Smooth muscle cell (in vitro differentiated cells): Measurements from ENCODE around the gene TCAP. TPM values are rescaled to one million over a fixed set of nuclear protein-coding genes. Genes with fewer than 3 reads are reported as not detected.

Source experiments
- DNase-seq: peaks from one replicate; lab custom pipeline; 2025; ENCODE audit not compliant: unreplicated experiment; lab: John Stamatoyannopoulos, UW
- H2AFZ ChIP-seq: fragments of 200-600 bp; sonication (generic); 2 replicates; pipeline ENCODE4 v1.6.0; 2016; ENCODE audit warnings: antibody characterized with exemption, low read depth, mild to moderate bottlenecking
- H3F3A ChIP-seq: fragments of 200-600 bp; sonication (generic); 2 replicates; pipeline ENCODE4 v1.6.0; 2017; ENCODE audit warnings: antibody characterized with exemption, low read depth
- H3K27ac ChIP-seq: fragments of 200-600 bp; sonication (generic); 2 replicates; pipeline ENCODE4 v1.5.1; 2016; ENCODE audit warnings: low read depth, mild to moderate bottlenecking
- H3K27me3 ChIP-seq: fragments of 200-600 bp; sonication (generic); 2 replicates; pipeline ENCODE4 v1.6.1; 2016; ENCODE audit warnings: low read depth, mild to moderate bottlenecking
- H3K36me3 ChIP-seq: fragments of 200-600 bp; sonication (generic); 2 replicates; pipeline ENCODE4 v1.5.1; 2016; ENCODE audit warnings: low read depth
- H3K4me1 ChIP-seq: fragments of 200-600 bp; sonication (generic); 2 replicates; pipeline ENCODE4 v1.5.1; 2016; ENCODE audit warnings: low read depth
- H3K4me2 ChIP-seq: fragments of 200-600 bp; sonication (generic); 2 replicates; pipeline ENCODE4 v1.6.0; 2016; ENCODE audit warnings: mild to moderate bottlenecking
- H3K4me3 ChIP-seq: fragments of 200-600 bp; sonication (generic); 2 replicates; pipeline ENCODE4 v1.5.1; 2016; ENCODE audit warnings: mild to moderate bottlenecking
- H3K79me2 ChIP-seq: fragments of 200-600 bp; sonication (generic); 2 replicates; pipeline ENCODE4 v1.6.0; 2016; ENCODE audit warnings: low read depth, mild to moderate bottlenecking
- H3K9ac ChIP-seq: fragments of 200-600 bp; sonication (generic); 2 replicates; pipeline ENCODE4 v1.6.0; 2016; ENCODE audit warnings: low read depth
- H3K9me3 ChIP-seq: fragments of 200-600 bp; sonication (generic); replicated peaks from 2 replicates; pipeline ENCODE4 v1.5.1; 2016; ENCODE audit warnings: low read depth
- H4K20me1 ChIP-seq: fragments of 200-600 bp; sonication (generic); 2 replicates; pipeline ENCODE4 v1.6.0; 2016; ENCODE audit warnings: low read depth
- WGBS: methylation state at CpG from one replicate; pipeline ENCODE4 v1.1.7; 2016; ENCODE audit warnings: low lambda C conversion rate; 5-methylcytosine and 5-hydroxymethylcytosine counted together
- polyA plus RNA-seq: library from polyadenylated mRNA; unstranded; fragments of >200 nt; fragmentation: Nextera tagmentation; extraction: Ambion mirVana; gene quantifications from 2 replicates; pipeline ENCODE4 v1.2.1, GENCODE V29; 2016
- total RNA-seq: library from RNA; depleted of rRNA; stranded (reverse); fragments of >200 nt; gene quantifications from 2 replicates; pipeline ENCODE4 v1.2.3, GENCODE V29; 2014
- TF ChIP-seq, protein P1 (sequence below): fragments of 200-600 bp; sonication (generic); IDR thresholded peaks from 2 replicates; pipeline ENCODE4 v1.5.1; 2017; ENCODE audit warnings: borderline replicate concordance, mild to moderate bottlenecking, antibody characterized with exemption; ENCODE audit not compliant: insufficient read depth, poor library complexity, severe bottlenecking

Gene TCAP
- total and polyA plus RNA-seq, 2 experiments from 2014 or later, result 0.41 TPM; not detected in 1

DNA sequence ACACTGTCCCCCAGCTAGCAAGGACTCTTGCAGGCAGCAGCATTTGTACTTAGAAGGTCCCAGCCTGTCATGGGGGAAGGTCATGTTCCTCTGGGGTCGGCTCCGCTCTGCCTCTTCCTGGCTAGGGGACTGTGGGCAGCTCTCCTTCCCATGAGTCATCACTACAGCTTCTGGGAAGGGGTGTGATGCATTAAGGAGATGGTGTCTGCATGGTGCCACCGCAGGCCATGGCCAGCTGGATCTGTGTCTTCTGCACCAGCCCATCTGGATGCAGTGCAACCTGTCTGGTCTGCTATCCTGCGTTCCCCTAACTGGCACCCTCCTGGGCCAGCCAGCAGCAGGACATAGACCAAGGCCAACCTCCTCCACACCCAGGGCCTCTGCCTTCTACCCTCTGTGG lies 21.9 kb upstream of the TCAP start:
- no peak overlapping the region for H3K4me2 ChIP-seq
- no peak for DNase-seq

DNA sequence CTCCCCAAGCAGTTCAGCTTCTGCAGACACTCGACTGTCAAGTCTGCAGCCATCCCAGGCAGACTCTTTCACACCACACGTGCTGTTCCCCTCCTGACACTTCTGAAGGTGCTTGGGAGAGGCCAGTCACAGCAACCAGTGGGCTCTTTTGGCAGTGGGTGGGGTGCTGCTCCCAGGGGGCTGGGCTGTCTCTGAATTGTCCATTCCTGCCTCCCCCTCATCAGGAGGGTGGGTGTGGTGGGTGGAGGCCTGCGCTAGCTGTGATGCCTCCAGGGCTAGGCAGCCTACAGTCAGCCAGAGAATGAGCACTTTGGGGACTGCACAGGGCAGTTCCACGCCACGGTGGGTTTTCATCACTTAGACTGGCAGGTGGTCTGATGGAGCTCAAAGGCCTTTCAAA lies 17.9 kb upstream of the TCAP start:
- TF ChIP-seq, protein P1, sequence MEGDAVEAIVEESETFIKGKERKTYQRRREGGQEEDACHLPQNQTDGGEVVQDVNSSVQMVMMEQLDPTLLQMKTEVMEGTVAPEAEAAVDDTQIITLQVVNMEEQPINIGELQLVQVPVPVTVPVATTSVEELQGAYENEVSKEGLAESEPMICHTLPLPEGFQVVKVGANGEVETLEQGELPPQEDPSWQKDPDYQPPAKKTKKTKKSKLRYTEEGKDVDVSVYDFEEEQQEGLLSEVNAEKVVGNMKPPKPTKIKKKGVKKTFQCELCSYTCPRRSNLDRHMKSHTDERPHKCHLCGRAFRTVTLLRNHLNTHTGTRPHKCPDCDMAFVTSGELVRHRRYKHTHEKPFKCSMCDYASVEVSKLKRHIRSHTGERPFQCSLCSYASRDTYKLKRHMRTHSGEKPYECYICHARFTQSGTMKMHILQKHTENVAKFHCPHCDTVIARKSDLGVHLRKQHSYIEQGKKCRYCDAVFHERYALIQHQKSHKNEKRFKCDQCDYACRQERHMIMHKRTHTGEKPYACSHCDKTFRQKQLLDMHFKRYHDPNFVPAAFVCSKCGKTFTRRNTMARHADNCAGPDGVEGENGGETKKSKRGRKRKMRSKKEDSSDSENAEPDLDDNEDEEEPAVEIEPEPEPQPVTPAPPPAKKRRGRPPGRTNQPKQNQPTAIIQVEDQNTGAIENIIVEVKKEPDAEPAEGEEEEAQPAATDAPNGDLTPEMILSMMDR, result no peak
- Histone ChIP-seq H2AFZ (no peak overlapping the region), H3K9me3 (no peaks in the 10 kb centered on the region), H3K79me2 (peaks cover 17% of the 10 kb centered on the region), H3K9ac (no peak overlapping the region), H3K27me3 (no peaks in the 10 kb centered on the region), H3K4me2 (no peak overlapping the region), H4K20me1 (peaks cover 81% of the 10 kb centered on the region), H3K4me3 (no peak overlapping the region), H3F3A (no peaks in the 10 kb centered on the region), H3K27ac (no peak overlapping the region), H3K36me3 (no peaks in the 10 kb centered on the region), H3K4me1 (peaks cover 13% of the 10 kb centered on the region)
- DNase-seq, result no peak
- 85% methylated on average over 5 of the region's 5 CpGs for WGBS

More for the DNA sequence above, 21.9 kb upstream of the TCAP start:
- TF ChIP-seq, protein P1, result no peak
- no peaks in the 10 kb centered on the region for H3F3A ChIP-seq
- H3K9ac ChIP-seq, result no peak overlapping the region
- H3K36me3 ChIP-seq, result no peaks in the 10 kb centered on the region
- no peaks in the 10 kb centered on the region for H3K9me3 ChIP-seq
- no peak overlapping the region for H2AFZ ChIP-seq
- peaks cover 7% of the 10 kb centered on the region for H3K4me1 ChIP-seq
- peaks cover 87% of the 10 kb centered on the region for H4K20me1 ChIP-seq
- no peak overlapping the region for H3K27ac ChIP-seq
- H3K4me3 ChIP-seq, result no peak overlapping the region
- H3K27me3 ChIP-seq, result no peaks in the 10 kb centered on the region
- H3K79me2 ChIP-seq, result peaks cover 52% of the 10 kb centered on the region
- WGBS, result 46% methylated on average over 4 of the region's 4 CpGs

DNA sequence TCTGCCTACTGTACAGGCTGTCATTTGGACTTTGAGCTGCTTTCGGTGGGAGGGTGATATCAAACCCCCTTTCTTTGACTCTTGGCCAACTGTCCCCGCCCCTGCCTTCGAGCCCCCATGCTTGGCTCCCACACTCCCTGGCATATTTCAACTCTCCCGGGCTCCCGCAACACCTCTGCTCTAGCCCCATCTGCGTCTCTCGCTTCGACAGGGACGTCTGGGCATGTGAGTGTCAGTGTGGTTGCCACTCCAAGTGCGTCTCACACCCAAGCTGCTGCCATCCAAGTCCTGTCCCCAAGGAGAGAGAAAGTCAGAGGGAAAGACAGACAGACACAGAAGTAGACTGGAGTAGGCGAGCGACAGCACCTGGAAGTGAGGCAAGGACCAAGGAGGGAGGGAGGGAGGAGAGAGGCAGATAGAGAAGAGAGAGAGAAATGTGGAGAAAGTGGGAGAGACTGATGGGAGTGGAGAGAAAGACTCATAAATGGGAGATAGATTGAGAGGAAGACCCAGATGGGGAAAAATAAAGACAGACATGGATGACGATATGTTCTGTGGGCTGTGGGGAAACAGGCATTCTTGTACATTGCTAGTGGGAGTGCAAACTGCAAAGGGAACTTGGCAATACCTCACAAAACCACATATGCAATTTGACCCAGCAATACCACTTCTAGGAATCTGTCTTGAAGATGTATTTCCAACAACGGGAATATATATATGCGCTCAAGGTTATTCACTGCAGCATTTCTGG lies 16.4 kb upstream of the TCAP start:
- TF ChIP-seq, protein P1, result no peak
- H3F3A ChIP-seq, result no peaks in the 10 kb centered on the region
- WGBS, result 95% methylated on average over 15 of the region's 15 CpGs
- no peaks in the 10 kb centered on the region for H3K9me3 ChIP-seq
- no peak for DNase-seq
- H4K20me1 ChIP-seq, result peaks cover 81% of the 10 kb centered on the region
- H3K4me2 ChIP-seq, result no peak overlapping the region
- H3K27me3 ChIP-seq, result no peaks in the 10 kb centered on the region
- no peak overlapping the region for H3K27ac ChIP-seq
- peaks cover 11% of the 10 kb centered on the region for H3K79me2 ChIP-seq
- H3K9ac ChIP-seq, result no peak overlapping the region
- H3K4me1 ChIP-seq, result peaks cover 27% of the 10 kb centered on the region
- no peak overlapping the region for H2AFZ ChIP-seq
- no peaks in the 10 kb centered on the region for H3K36me3 ChIP-seq
- H3K4me3 ChIP-seq, result no peak overlapping the region

DNA sequence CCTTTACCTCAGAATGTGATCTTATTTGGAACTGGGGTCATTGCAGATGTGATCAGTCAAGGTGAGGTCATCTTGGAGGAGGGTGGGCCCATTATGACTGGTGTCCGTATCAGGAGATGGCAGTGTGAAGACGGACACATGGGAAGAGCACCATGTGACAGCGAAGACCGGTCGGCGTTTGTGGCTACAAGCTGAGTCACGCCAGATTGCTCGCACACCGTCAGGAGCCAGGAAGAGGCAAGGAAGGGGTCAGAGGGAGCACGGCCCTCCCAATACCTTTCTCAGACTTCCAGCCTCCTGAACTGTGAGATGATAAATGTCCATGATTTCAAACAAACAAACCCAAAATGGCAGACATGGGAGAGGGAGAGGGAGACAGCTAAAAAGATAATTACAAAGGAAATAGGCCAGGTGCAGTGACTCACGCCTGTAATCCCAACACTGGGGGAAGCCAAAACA lies 15.0 kb upstream of the TCAP start:
- WGBS, result 84% methylated on average over 11 of the region's 11 CpGs
- TF ChIP-seq, protein P1, result no peak

More for the DNA sequence above, 15.0 kb upstream of the TCAP start:
- no peak overlapping the region for H3K9ac ChIP-seq
- peaks cover 23% of the 10 kb centered on the region for H3K4me1 ChIP-seq
- H3F3A ChIP-seq, result no peaks in the 10 kb centered on the region
- no peaks in the 10 kb centered on the region for H3K36me3 ChIP-seq
- DNase-seq, result no peak
- peaks cover 81% of the 10 kb centered on the region for H4K20me1 ChIP-seq
- no peak overlapping the region for H2AFZ ChIP-seq
- H3K4me3 ChIP-seq, result no peak overlapping the region
- H3K79me2 ChIP-seq, result peaks cover 9% of the 10 kb centered on the region
- no peaks in the 10 kb centered on the region for H3K27me3 ChIP-seq
- H3K4me2 ChIP-seq, result no peak overlapping the region
- no peaks in the 10 kb centered on the region for H3K9me3 ChIP-seq
- H3K27ac ChIP-seq, result no peak overlapping the region
